Measurements from ENCODE around the gene WFDC1.

Gene WFDC1

DNA sequence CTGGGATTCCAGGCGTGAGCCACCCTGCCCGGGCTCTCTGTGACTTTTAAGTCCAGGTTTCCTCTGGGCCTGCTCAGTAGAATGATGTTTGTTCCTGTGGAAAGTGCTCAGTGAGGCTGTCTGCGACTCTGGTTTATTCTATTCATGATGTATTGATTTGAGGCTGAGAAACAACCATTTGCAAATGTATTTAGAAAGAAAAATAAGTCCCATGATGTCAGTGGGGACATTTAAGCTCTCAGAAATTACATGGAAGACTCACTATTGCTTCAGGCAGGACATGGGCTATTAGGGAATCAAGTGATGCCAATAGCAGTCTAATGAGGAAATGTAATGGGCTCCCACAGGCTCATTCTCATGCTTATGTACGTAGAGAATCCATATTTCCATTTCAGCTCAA lies 32.6 kb upstream of the WFDC1 start:
- POLR2A ChIA-PET = no interaction called here
- CTCF ChIA-PET = interaction anchor here (1.2 to 2.5 kb wide), 2 partner anchors 13 to 15 kb away, joined by 3 to 14 read pairs; no protein-coding TSS in a partner anchor
- TF ChIP-seq, protein P1, sequence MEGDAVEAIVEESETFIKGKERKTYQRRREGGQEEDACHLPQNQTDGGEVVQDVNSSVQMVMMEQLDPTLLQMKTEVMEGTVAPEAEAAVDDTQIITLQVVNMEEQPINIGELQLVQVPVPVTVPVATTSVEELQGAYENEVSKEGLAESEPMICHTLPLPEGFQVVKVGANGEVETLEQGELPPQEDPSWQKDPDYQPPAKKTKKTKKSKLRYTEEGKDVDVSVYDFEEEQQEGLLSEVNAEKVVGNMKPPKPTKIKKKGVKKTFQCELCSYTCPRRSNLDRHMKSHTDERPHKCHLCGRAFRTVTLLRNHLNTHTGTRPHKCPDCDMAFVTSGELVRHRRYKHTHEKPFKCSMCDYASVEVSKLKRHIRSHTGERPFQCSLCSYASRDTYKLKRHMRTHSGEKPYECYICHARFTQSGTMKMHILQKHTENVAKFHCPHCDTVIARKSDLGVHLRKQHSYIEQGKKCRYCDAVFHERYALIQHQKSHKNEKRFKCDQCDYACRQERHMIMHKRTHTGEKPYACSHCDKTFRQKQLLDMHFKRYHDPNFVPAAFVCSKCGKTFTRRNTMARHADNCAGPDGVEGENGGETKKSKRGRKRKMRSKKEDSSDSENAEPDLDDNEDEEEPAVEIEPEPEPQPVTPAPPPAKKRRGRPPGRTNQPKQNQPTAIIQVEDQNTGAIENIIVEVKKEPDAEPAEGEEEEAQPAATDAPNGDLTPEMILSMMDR (IDR thresholded peaks at IDR 0.05; ENCODE audit: control extremely low read depth, extremely low read depth, low read depth, missing control alignments) = no peak
- no peak for DNase-seq (ENCODE audit: extremely low spot score)

DNA sequence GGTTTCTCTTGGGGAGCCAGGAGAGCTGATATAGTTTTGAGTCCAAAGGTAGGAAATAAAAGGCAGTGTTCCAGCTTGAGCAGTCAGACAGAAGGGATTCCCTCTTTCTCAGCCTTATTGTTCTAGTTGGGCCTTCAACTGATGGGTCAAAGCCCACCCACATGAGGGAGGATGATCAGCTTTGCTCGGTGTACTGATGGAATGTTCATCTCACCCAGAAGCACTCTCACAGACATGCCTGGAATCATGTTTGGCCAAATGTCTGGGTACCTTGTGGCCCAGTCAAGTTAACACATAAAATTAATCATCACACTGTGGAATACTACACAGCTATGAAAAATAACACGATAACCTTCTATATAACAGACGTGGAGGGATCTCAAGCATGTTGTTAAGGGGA lies 31.7 kb upstream of the WFDC1 start:
- TF ChIP-seq, protein P1 (IDR thresholded peaks at IDR 0.05; ENCODE audit: control extremely low read depth, extremely low read depth, low read depth, missing control alignments) = no peak
- ChIA-PET CTCF (interaction anchor here (1.2 to 2.5 kb wide), 4 partner anchors 10 to 20 kb away, joined by 3 to 14 read pairs (median 4); no protein-coding TSS in a partner anchor), POLR2A (no interaction called here)
- no peak for DNase-seq (ENCODE audit: extremely low spot score)

DNA sequence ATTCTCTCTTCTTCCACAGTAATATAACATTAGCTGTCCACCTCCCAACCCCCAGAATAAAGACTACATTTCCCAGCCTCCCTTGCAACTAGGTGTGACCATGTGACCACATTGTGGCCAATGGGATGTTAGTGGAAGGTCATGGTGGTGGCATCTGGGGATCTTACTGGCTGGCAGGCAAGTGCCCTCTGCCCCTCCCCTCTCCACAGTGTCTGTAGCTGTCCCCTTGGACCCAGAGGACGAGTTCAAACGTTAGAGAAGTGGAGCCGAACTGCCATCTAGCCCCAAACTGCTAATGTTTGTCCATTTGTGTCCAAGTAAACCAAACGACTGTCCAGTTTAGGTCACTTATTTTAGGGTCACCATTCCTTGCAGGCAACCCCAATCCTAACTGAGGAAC lies 28.2 kb upstream of the WFDC1 start:
- CTCF ChIA-PET = interaction anchor here (4.6 kb wide), 1 partner anchor 10 kb away, joined by 31 read pairs; no protein-coding TSS in a partner anchor
- no peak for DNase-seq (ENCODE audit: extremely low spot score)
- POLR2A ChIA-PET = no interaction called here

DNA sequence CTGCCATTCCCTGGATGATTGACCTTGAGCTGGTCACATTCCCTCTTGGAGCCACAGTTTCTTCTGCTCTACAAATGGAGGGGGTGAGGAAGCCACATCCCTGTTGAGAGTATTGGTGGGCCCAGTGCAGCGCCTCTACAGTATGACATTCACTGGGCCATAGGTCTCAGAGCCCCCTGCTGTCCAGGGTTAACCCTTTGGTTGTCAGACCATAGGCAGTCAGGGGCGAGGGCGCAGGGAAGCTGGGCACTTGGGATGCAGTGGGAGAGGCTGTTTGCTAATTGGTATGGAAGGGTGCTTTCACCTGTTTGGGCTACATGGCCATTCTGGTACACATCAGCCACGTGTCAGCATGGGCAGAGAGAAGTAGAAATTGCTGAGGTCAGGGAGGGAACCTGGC lies 27.3 kb upstream of the WFDC1 start:
- DNase-seq (ENCODE audit: extremely low spot score) = no peak
- ChIA-PET POLR2A (no interaction called here), CTCF (interaction anchor here (4.6 kb wide), 1 partner anchor 9 kb away, joined by 31 read pairs; no protein-coding TSS in a partner anchor)
- TF ChIP-seq, protein P1 (IDR thresholded peaks at IDR 0.05; ENCODE audit: control extremely low read depth, extremely low read depth, low read depth, missing control alignments) = no peak

More for the DNA sequence above, 28.2 kb upstream of the WFDC1 start:
- TF ChIP-seq, protein P1 (IDR thresholded peaks at IDR 0.05; ENCODE audit: control extremely low read depth, extremely low read depth, low read depth, missing control alignments) = no peak

DNA sequence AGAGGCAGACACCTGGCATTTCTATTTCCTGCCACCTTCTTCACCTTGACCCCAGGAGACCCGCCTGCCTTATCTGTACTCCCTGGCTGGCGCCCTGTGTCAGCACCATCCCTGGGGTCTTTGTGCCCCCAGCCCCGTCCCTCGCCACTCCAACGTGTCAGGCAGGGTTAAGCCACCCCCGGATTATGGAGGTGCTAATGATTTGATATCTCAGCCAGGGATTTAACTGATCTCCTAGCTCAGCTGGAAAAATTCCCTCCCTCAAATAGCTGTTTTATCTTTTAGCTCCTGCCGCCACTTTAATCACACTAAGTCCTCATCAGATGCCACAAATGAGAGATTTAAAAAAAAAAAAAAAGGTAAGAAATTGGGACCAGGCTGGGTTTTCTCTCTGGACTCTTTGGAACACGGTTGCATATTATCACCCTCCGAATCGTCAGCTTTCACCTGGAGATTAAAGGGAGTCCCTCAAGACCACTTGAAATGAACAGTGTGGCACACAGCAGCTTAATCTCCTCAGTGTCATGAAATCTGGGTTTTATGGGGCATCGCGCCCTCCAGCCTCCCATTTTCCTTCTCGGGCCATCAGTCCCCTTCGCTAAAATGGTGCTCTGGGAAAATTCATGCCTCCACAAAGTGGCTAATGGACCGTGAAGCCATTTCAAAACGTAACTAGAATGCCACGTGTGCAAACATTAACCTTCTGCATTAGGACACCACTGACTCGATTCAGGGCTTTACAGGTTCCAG lies 26.2 kb upstream of the WFDC1 start:
- CTCF ChIA-PET = interaction anchor here (0.8 to 4.6 kb wide), 3 partner anchors 8 to 216 kb away, joined by 3 to 31 read pairs (median 3); partner anchors contain the start of gene TAF1C
- POLR2A ChIA-PET = no interaction called here
- TF ChIP-seq, protein P1 (IDR thresholded peaks at IDR 0.05; ENCODE audit: control extremely low read depth, extremely low read depth, low read depth, missing control alignments) = no peak
- DNase-seq (ENCODE audit: extremely low spot score) = no peak

DNA sequence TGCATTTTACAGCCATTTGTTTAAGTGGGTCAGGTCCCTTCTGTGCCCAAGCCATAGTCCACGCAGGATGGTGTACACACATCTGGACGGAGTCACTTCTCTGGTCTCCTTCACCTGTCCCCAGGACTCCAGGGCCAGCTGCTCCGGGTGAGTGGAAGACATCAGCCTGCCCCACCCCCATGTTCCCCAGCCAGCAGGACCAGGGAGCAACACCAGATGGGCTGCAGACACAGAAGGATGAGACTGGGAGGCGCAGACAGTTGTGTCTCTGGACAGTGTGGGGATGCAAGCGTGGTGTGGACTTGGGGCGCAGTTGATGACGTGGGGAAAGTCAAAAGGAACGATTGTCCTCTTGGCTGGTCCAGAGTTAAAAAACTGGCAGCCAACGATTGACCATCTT lies 24.6 kb upstream of the WFDC1 start:
- ChIA-PET CTCF (interaction anchor here (1.5 kb wide), 1 partner anchor 10 kb away, joined by 3 read pairs; no protein-coding TSS in a partner anchor), POLR2A (no interaction called here)
- no peak for DNase-seq (ENCODE audit: extremely low spot score)

More for the DNA sequence above, 24.6 kb upstream of the WFDC1 start:
- TF ChIP-seq, protein P1 (IDR thresholded peaks at IDR 0.05; ENCODE audit: control extremely low read depth, extremely low read depth, low read depth, missing control alignments) = no peak

All from GM10248 (cell line).